Ishikawa (cell line): ENCODE data around the gene CHST11.

Experiments
- CEBPB ChIP-seq: IDR thresholded peaks from 2 replicates; pipeline ENCODE4 v1.6.1; 2012
- CREB1 ChIP-seq: IDR thresholded peaks from 2 replicates; pipeline ENCODE4 v1.6.1; 2012; ENCODE audit warnings: low read depth
- EGR1 ChIP-seq: IDR thresholded peaks from 2 replicates; pipeline ENCODE4 v1.6.1; 2012
- EP300 ChIP-seq: IDR thresholded peaks from 2 replicates; pipeline ENCODE4 v1.6.1; 2012; ENCODE audit warnings: borderline replicate concordance
- FOXM1 ChIP-seq: IDR thresholded peaks from 2 replicates; pipeline ENCODE4 v1.6.1; 2012; ENCODE audit warnings: low read depth, borderline replicate concordance
- MAX ChIP-seq: IDR thresholded peaks from 2 replicates; pipeline ENCODE4 v1.6.1; 2012
- NFIC ChIP-seq: IDR thresholded peaks from 2 replicates; pipeline ENCODE4 v1.6.1; 2012
- RAD21 ChIP-seq: IDR thresholded peaks from 2 replicates; pipeline ENCODE4 v1.6.1; 2012; ENCODE audit warnings: low read depth
- REST ChIP-seq: IDR thresholded peaks from 2 replicates; pipeline ENCODE4 v1.6.1; 2012; ENCODE audit warnings: low read depth, mild to moderate bottlenecking
- TAF1 ChIP-seq: IDR thresholded peaks from 2 replicates; pipeline ENCODE4 v1.6.1; 2012; ENCODE audit warnings: low read depth, mild to moderate bottlenecking
- TCF12 ChIP-seq: IDR thresholded peaks from 2 replicates; pipeline ENCODE4 v1.6.1; 2012; ENCODE audit warnings: low read depth
- TEAD4 ChIP-seq: IDR thresholded peaks from 2 replicates; pipeline ENCODE4 v1.6.1; 2012
- USF1 ChIP-seq: IDR thresholded peaks from 2 replicates; pipeline ENCODE4 v1.6.1; 2012
- YY1 ChIP-seq: IDR thresholded peaks from 2 replicates; pipeline ENCODE4 v1.6.1; 2012; ENCODE audit warnings: low read depth
- ZBTB7A ChIP-seq: IDR thresholded peaks from 2 replicates; pipeline ENCODE4 v1.6.1; 2012; ENCODE audit warnings: low read depth

CHST11 gene

GRCh38 chr12:104802208-104802607 lies 345.5 kb downstream of the CHST11 start:
- TF ChIP-seq ZBTB7A (no peak), TCF12 (no peak), EP300 (no peak), CEBPB (no peak), REST (no peak), RAD21 (no peak), USF1 (no peak)

- TF ChIP-seq YY1 (no peak), REST (no peak), TCF12 (no peak), CREB1 (no peak), EGR1 (no peak), FOXM1 (no peak), NFIC (no peak), RAD21 (no peak)
Observed at GRCh38 chr12:104805186-104805585, 348.4 kb downstream of the CHST11 start.

GRCh38 chr12:104809251-104809650 lies 352.5 kb downstream of the CHST11 start:
- TF ChIP-seq FOXM1: no peak
- no peak for TF ChIP-seq NFIC
- no peak for TF ChIP-seq MAX
- no peak for TF ChIP-seq CREB1
- TF ChIP-seq TEAD4: no peak
- TF ChIP-seq ZBTB7A: no peak
- TF ChIP-seq USF1: no peak
- TF ChIP-seq RAD21: no peak
- no peak for TF ChIP-seq CEBPB
- TF ChIP-seq EGR1: no peak
- no peak for TF ChIP-seq EP300

GRCh38 chr12:104809706-104810385 lies 353.1 kb downstream of the CHST11 start:
- TF ChIP-seq CREB1 (no peak), EP300 (no peak), TAF1 (no peak), REST (no peak), NFIC (no peak), RAD21 (no peak), USF1 (no peak), TCF12 (no peak), FOXM1 (no peak), CEBPB (no peak), ZBTB7A (no peak), MAX (no peak), YY1 (no peak), EGR1 (no peak), TEAD4 (no peak)
